Measurements from ENCODE around the gene ART4. TPM values are rescaled to one million over a fixed set of nuclear protein-coding genes. Genes with fewer than 3 reads are reported as not detected.

ART4 gene
- total RNA-seq, 1 experiment from 2014 or later, result not detected

- TF ChIP-seq CTCF (IDR thresholded peaks at IDR 0.05 in 2 of 3, conservative IDR thresholded peaks at IDR 0.05 in 1 of 3; ENCODE audit: borderline replicate concordance in 1 of 3, insufficient read depth in 1 of 3, low read depth in 2 of 3, low read length in 2 of 3) (no peak), ZNF274 (IDR thresholded peaks at IDR 0.05; ENCODE audit: low read depth, low read length) (no peak), YY1 (IDR thresholded peaks at IDR 0.05; ENCODE audit: extremely low read depth, insufficient replicate concordance, low read depth, low read length) (no peak), TCF7L2 (IDR thresholded peaks at IDR 0.05; ENCODE audit: borderline replicate concordance, extremely low read depth, insufficient read depth, insufficient read length) (no peak), SIN3A (IDR thresholded peaks at IDR 0.05; ENCODE audit: low read depth) (no peak)
Observed at GRCh38 chr12:14814014-14814413, 29.3 kb downstream of the ART4 start, which contains the start of gene SMCO3 (continued).

GRCh38 chr12:14811486-14811885 is 31.8 kb downstream of the ART4 start:
- ChIA-PET POLR2A (interaction anchor here (1.7 to 2.0 kb wide), 2 partner anchors 9 to 41 kb away, joined by 5 to 7 read pairs; partner anchors contain the start of genes C12orf60 and WBP11), RAD21 (ENCODE audit: low non-redundant PET in 1 of 2, low total read pairs in 2 of 2, uncharacterized antibody in 2 of 2, unreplicated experiment in 2 of 2) (interaction anchor here in 1 of 2 experiments (1.4 kb wide), 1 partner anchor 184 kb away, joined by 6 read pairs; no protein-coding TSS in a partner anchor), CTCF (interaction anchor here (1.3 to 1.5 kb wide), 5 partner anchors 8 to 410 kb away, joined by 3 to 16 read pairs (median 4); partner anchors contain the start of genes C12orf60, RERG and WBP11)
- Histone ChIP-seq H4K20me1 (ENCODE audit: insufficient read depth) (no peaks in the 10 kb centered on the region), H3K9ac (ENCODE audit: low read length) (no peak overlapping the region), H3K9me2 (ENCODE audit: insufficient read depth) (no peaks in the 10 kb centered on the region), H3K4me1 (ENCODE audit: control insufficient read depth in 1 of 2, insufficient read depth in 2 of 2, low read length in 2 of 2) (no peaks in the 10 kb centered on the region), H2AFZ (ENCODE audit: low read depth, low read length, poor library complexity, severe bottlenecking) (no peak overlapping the region), H3K79me2 (ENCODE audit: insufficient read depth, low read length) (no peaks in the 10 kb centered on the region), H3K4me2 (ENCODE audit: low read length) (no peak overlapping the region), H3K27me3 (ENCODE audit: insufficient read depth, low read length) (no peaks in the 10 kb centered on the region), H3K27ac (ENCODE audit: low read depth, low read length) (no peak overlapping the region), H3K9me3 (ENCODE audit: control insufficient read depth in 1 of 2, insufficient read depth in 1 of 2, low read depth in 1 of 2, low read length in 2 of 2) (no peaks in the 10 kb centered on the region), H3K36me3 (ENCODE audit: control insufficient read depth in 1 of 2, insufficient read depth in 2 of 2, low read length in 2 of 2) (no peaks in the 10 kb centered on the region), H3K4me3 (replicated peaks in 1 of 2; ENCODE audit: low read depth in 1 of 2, low read length in 2 of 2) (no peak overlapping the region)
- intact Hi-C loops (cut with micrococcal nuclease), result loop anchor here (1.0 kb wide), 1 partner anchor 185 kb away; no protein-coding TSS in a partner anchor
- ATAC-seq (no peak), DNase-seq (ENCODE audit: low read depth, low spot score) (no peak)
- TF ChIP-seq YY1 (IDR thresholded peaks at IDR 0.05; ENCODE audit: extremely low read depth, insufficient replicate concordance, low read depth, low read length) (no peak), REST (IDR thresholded peaks at IDR 0.05; ENCODE audit: low read depth) (no peak), ZFX (IDR thresholded peaks at IDR 0.05) (no peak), CTCF (IDR thresholded peaks at IDR 0.05 in 2 of 3, conservative IDR thresholded peaks at IDR 0.05 in 1 of 3; ENCODE audit: borderline replicate concordance in 1 of 3, insufficient read depth in 1 of 3, low read depth in 2 of 3, low read length in 2 of 3) (no peak), EGR1 (IDR thresholded peaks at IDR 0.05; ENCODE audit: low read depth) (no peak), ELF1 (IDR thresholded peaks at IDR 0.05; ENCODE audit: borderline replicate concordance, low read depth) (no peak), ZBTB33 (IDR thresholded peaks at IDR 0.05; ENCODE audit: extremely low read depth, insufficient replicate concordance, low read length) (no peak), EZH2phosphoT487 (IDR thresholded peaks at IDR 0.05; ENCODE audit: borderline replicate concordance) (no peak), EZH2 (IDR thresholded peaks at IDR 0.05) (no peak), RAD21 (IDR thresholded peaks at IDR 0.05; ENCODE audit: low read depth) (no peak)
- BruUV-seq (replicated peaks), result no TSS peak
